K562 (cell line): Measurements from ENCODE around the gene VWA1. TPM values are rescaled to one million over a fixed set of nuclear protein-coding genes. Genes with fewer than 3 reads are reported as not detected.

Source experiments
- CBX1 ChIP-seq: sonication (generic); IDR thresholded peaks from 2 replicates; pipeline ENCODE4 v1.6.1; 2016; ENCODE audit warnings: antibody characterized with exemption, low read depth, mild to moderate bottlenecking
- CEBPZ ChIP-seq: fragments of 150-350 bp; IDR thresholded peaks from 2 replicates; pipeline ENCODE4 v1.6.1; 2014; ENCODE audit warnings: low read depth, mild to moderate bottlenecking, low read length, borderline replicate concordance
- CHAMP1 ChIP-seq: fragments of 450-650 bp; IDR thresholded peaks from 2 replicates; pipeline ENCODE4 v1.6.1; 2016; ENCODE audit warnings: mild to moderate bottlenecking
- HDAC1 ChIP-seq, 2 experiments: fragments of 450-650 bp; IDR thresholded peaks; 2 replicates each; pipeline ENCODE4 v1.6.1; 2016 to 2017; ENCODE audit warnings: inconsistent platforms in 1 of 2, mild to moderate bottlenecking in 1 of 2, moderate library complexity in 1 of 2
- HMGXB4 ChIP-seq: sonication (generic); formaldehyde crosslinking; IDR thresholded peaks from 2 replicates; pipeline ENCODE4 v1.8.1; 2023; ENCODE audit warnings: mild to moderate bottlenecking, missing genetic modification reagents
- MED1 ChIP-seq: sonication (generic); formaldehyde crosslinking; IDR thresholded peaks from 2 replicates; pipeline ENCODE4 v1.8.1; 2023; ENCODE audit warnings: missing genetic modification reagents, borderline replicate concordance
- PATZ1 ChIP-seq: fragments of 250-450 bp; sonication (Bioruptor Pico); IDR thresholded peaks from 2 replicates; pipeline ENCODE4 v1.5.0; 2020; ENCODE audit warnings: mild to moderate bottlenecking, borderline replicate concordance
- PHB2 ChIP-seq: fragments of 450-650 bp; IDR thresholded peaks from 2 replicates; pipeline ENCODE4 v1.6.1; 2017; ENCODE audit warnings: low read depth
- POLR2AphosphoS5 ChIP-seq: IDR thresholded peaks from 2 replicates; pipeline ENCODE4 v1.6.1; 2011; ENCODE audit warnings: mild to moderate bottlenecking, low read depth, low read length, moderate library complexity; ENCODE audit not compliant: control insufficient read depth, insufficient read depth
- TAF9B ChIP-seq: fragments of 450-650 bp; IDR thresholded peaks from 2 replicates; pipeline ENCODE4 v1.6.1; 2018; ENCODE audit warnings: mild to moderate bottlenecking; ENCODE audit not compliant: partially characterized antibody
- ZMIZ1 ChIP-seq, 2 experiments: fragments of 150-350 bp in 1 of 2; IDR thresholded peaks; 2 replicates each; pipeline ENCODE4 v1.6.1; 2012 to 2016; ENCODE audit warnings: low read depth in 2 of 2, low read length in 2 of 2, mild to moderate bottlenecking in 1 of 2, moderate library complexity in 1 of 2
- ZNF41 ChIP-seq: fragments of 250-450 bp; sonication (Bioruptor Pico); conservative IDR thresholded peaks from 2 replicates; pipeline ENCODE4 v1.4.0; 2020; ENCODE audit warnings: mild to moderate bottlenecking
- ZNF75A ChIP-seq: fragments of 450-650 bp; formaldehyde crosslinking; IDR thresholded peaks from 2 replicates; pipeline ENCODE4 v1.4.0; 2020; ENCODE audit warnings: mild to moderate bottlenecking
- polyA plus RNA-seq, 8 experiments: library from polyadenylated mRNA; depleted of rRNA in 4 of 8; stranded (reverse) in 5 of 8; unstranded in 3 of 8; fragments of >200 nt; fragmentation: Nextera tagmentation in 2 of 8; fragmentation: Illumina TruSeq in 1 of 8; extraction: Ambion mirVana in 2 of 8; extraction: Trizol in 1 of 8; gene quantifications; 2 replicates each; pipeline versions ENCODE4 v1.2.1 to v1.2.3, GENCODE V29; 2011 to 2014; ENCODE audit warnings: inconsistent platforms in 1 of 8, missing spikeins in 1 of 8
- total RNA-seq, 7 experiments: library from RNA; depleted of rRNA in 6 of 7; stranded (reverse); fragments of >200 nt in 6 of 7; fragmentation: Illumina TruSeq in 2 of 7; extraction: Trizol in 2 of 7; gene quantifications; 2 replicates each; pipeline versions ENCODE4 v1.2.1 to v1.2.3, GENCODE V29; 2011 to 2021; ENCODE audit warnings: low replicate concordance in 1 of 7

The VWA1 gene
- total and polyA plus RNA-seq, 9 of the 15 experiments (the other 6 are each of a cell fraction or from before 2014, with no cell fraction given), result 0.01 to 6.4 (median 0.85) TPM

- no peak for TF ChIP-seq CEBPZ
- no peak for TF ChIP-seq ZMIZ1 (IDR thresholded peaks at IDR 0.05; ENCODE audit: low read depth in 2 of 2, low read length in 2 of 2)
- no peak for TF ChIP-seq CHAMP1
- TF ChIP-seq ZNF75A (CRISPR knock-in tag), result no peak
- no peak for TF ChIP-seq PHB2
- no peak for TF ChIP-seq ZNF41 (CRISPR knock-in tag)
- TF ChIP-seq MED1 (CRISPR knock-in tag), result no peak
- TF ChIP-seq PATZ1, result no peak
- TF ChIP-seq HDAC1 (IDR thresholded peaks at IDR 0.05), result no peak
- no peak for TF ChIP-seq CBX1
- TF ChIP-seq POLR2AphosphoS5, result no peak
- TF ChIP-seq HMGXB4 (CRISPR knock-in tag), result no peak
- TF ChIP-seq TAF9B, result no peak
Observed at GRCh38 chr1:1437904-1438376, 2.5 kb downstream of the VWA1 start (continued).
